Fibroblast of mammary gland (primary cell): ENCODE data around the gene RITA1.
"Not testable (repeated sequence)": the region's sequence is repeated elsewhere in the genome, so short reads cannot be mapped to it uniquely, and the experiment has no call there.

Source experiments
- DNase-seq: peaks from one replicate; pipeline ENCODE4 v3.0.0-alpha.2; 2010; ENCODE audit warnings: low read depth
- H3K4me3 ChIP-seq: 2 replicates; pipeline ENCODE4 v1.5.1; 2011; ENCODE audit warnings: low read depth, mild to moderate bottlenecking, low read length, moderate library complexity; ENCODE audit not compliant: control insufficient read depth
- TF ChIP-seq, protein P1 (sequence below): conservative IDR thresholded peaks from 2 replicates; pipeline ENCODE4 v1.5.1; 2011; ENCODE audit warnings: low read depth, low read length, inconsistent platforms; ENCODE audit not compliant: control insufficient read depth, insufficient read depth

The RITA1 gene

GRCh38 chr12:113140706-113141105 is 44.8 kb upstream of the RITA1 start:
- TF ChIP-seq, protein P1, sequence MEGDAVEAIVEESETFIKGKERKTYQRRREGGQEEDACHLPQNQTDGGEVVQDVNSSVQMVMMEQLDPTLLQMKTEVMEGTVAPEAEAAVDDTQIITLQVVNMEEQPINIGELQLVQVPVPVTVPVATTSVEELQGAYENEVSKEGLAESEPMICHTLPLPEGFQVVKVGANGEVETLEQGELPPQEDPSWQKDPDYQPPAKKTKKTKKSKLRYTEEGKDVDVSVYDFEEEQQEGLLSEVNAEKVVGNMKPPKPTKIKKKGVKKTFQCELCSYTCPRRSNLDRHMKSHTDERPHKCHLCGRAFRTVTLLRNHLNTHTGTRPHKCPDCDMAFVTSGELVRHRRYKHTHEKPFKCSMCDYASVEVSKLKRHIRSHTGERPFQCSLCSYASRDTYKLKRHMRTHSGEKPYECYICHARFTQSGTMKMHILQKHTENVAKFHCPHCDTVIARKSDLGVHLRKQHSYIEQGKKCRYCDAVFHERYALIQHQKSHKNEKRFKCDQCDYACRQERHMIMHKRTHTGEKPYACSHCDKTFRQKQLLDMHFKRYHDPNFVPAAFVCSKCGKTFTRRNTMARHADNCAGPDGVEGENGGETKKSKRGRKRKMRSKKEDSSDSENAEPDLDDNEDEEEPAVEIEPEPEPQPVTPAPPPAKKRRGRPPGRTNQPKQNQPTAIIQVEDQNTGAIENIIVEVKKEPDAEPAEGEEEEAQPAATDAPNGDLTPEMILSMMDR, result no peak
- no peak overlapping the region for H3K4me3 ChIP-seq
- DNase-seq, result no peak

- not testable (repeated sequence) for H3K4me3 ChIP-seq, DNase-seq
Measured at GRCh38 chr12:113141716-113142115, 43.8 kb upstream of the RITA1 start.

GRCh38 chr12:113142173-113142885 is 43.2 kb upstream of the RITA1 start:
- no peak overlapping the region for H3K4me3 ChIP-seq
- DNase-seq, result no peak
- TF ChIP-seq, protein P1, result no peak

DNA sequence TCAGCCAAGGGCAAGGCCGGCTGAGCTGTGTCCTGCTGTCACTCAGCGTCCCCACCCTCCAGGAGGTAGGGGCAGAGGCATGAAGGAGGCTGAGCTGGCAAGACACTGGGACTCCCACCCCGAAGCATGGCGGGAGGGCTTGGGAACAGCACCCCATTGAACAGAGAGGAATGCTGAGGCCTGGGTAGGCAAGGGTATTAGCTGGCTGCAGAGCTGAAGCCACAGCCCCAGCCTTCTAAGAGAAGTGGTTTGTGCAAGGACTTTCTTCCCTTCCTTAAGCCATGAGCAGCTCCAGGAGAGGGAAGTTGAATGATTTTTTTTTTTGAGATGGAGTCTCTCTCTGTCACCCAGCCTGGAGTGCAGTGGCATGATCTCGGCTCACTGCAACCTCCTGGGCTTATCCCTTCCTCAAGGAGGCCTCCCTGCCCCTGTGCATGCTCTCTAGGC is 42.6 kb upstream of the RITA1 start:
- TF ChIP-seq, protein P1, result no peak
- H3K4me3 ChIP-seq, result no peak overlapping the region
- no peak for DNase-seq

GRCh38 chr12:113143959-113144358 is 41.6 kb upstream of the RITA1 start:
- no peak for DNase-seq
- TF ChIP-seq, protein P1, result no peak
- no peak overlapping the region for H3K4me3 ChIP-seq

GRCh38 chr12:113144806-113145205 is 40.7 kb upstream of the RITA1 start:
- no peak overlapping the region for H3K4me3 ChIP-seq
- no peak for DNase-seq

More at GRCh38 chr12:113144806-113145205, 40.7 kb upstream of the RITA1 start:
- TF ChIP-seq, protein P1, result no peak
